K562 (cell line): ENCODE measurements around the gene AGO3. TPM values are rescaled to one million over a fixed set of nuclear protein-coding genes. Genes with fewer than 3 reads are reported as not detected.

Experiments used
- ETV5 ChIP-seq: sonication (generic); formaldehyde crosslinking; IDR thresholded peaks from 2 replicates; pipeline ENCODE4 v1.4.0; 2020; ENCODE audit warnings: low read depth, mild to moderate bottlenecking, missing genetic modification reagents
- NR4A1 ChIP-seq, 2 experiments: fragments of 250-450 bp in 1 of 2; fragments of 450-650 bp in 1 of 2; sonication (Bioruptor Pico) in 1 of 2; IDR thresholded peaks; 2 replicates each; pipeline versions ENCODE4 v1.4.0 to v1.6.1; 2016 to 2020; ENCODE audit warnings: mild to moderate bottlenecking in 2 of 2, missing compliant biosample characterization in 1 of 2, missing genetic modification characterization in 1 of 2, moderate library complexity in 1 of 2
- XRCC5 ChIP-seq: fragments of 200-400 bp; formaldehyde crosslinking; IDR thresholded peaks from 2 replicates; pipeline ENCODE4 v1.6.1; 2017; ENCODE audit warnings: low read depth, mild to moderate bottlenecking, low read length
- ZNF507 ChIP-seq: conservative IDR thresholded peaks from 2 replicates; pipeline ENCODE4 v1.6.1; 2017; ENCODE audit warnings: missing genetic modification characterization, missing compliant biosample characterization
- polyA plus RNA-seq, 8 experiments: library from polyadenylated mRNA; depleted of rRNA in 4 of 8; stranded (reverse) in 5 of 8; unstranded in 3 of 8; fragments of >200 nt; fragmentation: Nextera tagmentation in 2 of 8; fragmentation: Illumina TruSeq in 1 of 8; extraction: Ambion mirVana in 2 of 8; extraction: Trizol in 1 of 8; gene quantifications; 2 replicates each; pipeline versions ENCODE4 v1.2.1 to v1.2.3, GENCODE V29; 2011 to 2014; ENCODE audit warnings: inconsistent platforms in 1 of 8, missing spikeins in 1 of 8
- total RNA-seq, 7 experiments: library from RNA; depleted of rRNA in 6 of 7; stranded (reverse); fragments of >200 nt in 6 of 7; fragmentation: Illumina TruSeq in 2 of 7; extraction: Trizol in 2 of 7; gene quantifications; 2 replicates each; pipeline versions ENCODE4 v1.2.1 to v1.2.3, GENCODE V29; 2011 to 2021; ENCODE audit warnings: low replicate concordance in 1 of 7
- TF ChIP-seq, protein P1 (sequence below), 2 experiments: fragments of 450-650 bp; IDR thresholded peaks; 2 replicates each; pipeline ENCODE4 v1.6.1; 2016; ENCODE audit warnings: mild to moderate bottlenecking in 2 of 2, borderline replicate concordance in 1 of 2, low read depth in 1 of 2, moderate library complexity in 1 of 2
- TF ChIP-seq, protein P2 (sequence below): fragments of 200-800 bp; sonication (Bioruptor generic); IDR thresholded peaks from 2 replicates; pipeline ENCODE4 v1.6.1; 2017; ENCODE audit warnings: missing genetic modification characterization, missing compliant biosample characterization
- TF ChIP-seq, protein P3 (sequence below): sonication (generic); formaldehyde crosslinking; IDR thresholded peaks from 2 replicates; pipeline ENCODE4 v1.8.0; 2023; ENCODE audit warnings: mild to moderate bottlenecking, missing genetic modification reagents

AGO3 gene
- total and polyA plus RNA-seq, 9 of the 15 experiments (the other 6 are each of a cell fraction or from before 2014, with no cell fraction given): 4.5 to 41.5 (median 22.7) TPM

DNA sequence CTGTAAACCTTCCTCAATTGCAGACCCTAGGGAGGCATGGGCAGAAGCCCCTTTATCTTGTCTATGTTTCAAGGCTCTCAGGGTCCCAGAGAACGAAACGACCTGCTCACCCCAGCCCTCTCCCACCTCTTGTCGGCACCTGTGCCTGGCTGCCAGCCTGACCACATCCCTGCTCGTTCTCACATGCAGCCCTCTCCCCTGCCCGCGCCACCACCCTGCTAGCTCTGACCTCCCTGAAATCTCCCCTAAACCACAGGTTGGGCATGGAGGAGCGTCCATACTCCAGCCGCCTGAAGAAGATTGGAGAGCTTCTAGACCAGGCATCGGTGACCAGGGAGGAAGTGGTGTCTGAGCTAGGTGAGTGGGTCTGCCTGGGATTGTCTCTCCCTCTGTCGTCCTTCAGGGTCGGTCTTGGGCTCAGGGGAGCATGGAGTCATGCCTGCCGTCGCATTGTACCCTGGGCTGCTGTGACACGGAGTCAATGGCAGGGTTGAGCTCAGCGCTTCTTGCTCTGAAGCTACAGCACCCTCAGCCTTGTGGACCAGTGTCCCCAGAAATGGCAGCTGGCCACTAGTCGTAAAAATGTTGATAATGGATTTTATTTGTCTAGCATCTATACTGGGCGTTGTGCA is 161.4 kb downstream of the AGO3 start (continued):
- TF ChIP-seq, protein P1, sequence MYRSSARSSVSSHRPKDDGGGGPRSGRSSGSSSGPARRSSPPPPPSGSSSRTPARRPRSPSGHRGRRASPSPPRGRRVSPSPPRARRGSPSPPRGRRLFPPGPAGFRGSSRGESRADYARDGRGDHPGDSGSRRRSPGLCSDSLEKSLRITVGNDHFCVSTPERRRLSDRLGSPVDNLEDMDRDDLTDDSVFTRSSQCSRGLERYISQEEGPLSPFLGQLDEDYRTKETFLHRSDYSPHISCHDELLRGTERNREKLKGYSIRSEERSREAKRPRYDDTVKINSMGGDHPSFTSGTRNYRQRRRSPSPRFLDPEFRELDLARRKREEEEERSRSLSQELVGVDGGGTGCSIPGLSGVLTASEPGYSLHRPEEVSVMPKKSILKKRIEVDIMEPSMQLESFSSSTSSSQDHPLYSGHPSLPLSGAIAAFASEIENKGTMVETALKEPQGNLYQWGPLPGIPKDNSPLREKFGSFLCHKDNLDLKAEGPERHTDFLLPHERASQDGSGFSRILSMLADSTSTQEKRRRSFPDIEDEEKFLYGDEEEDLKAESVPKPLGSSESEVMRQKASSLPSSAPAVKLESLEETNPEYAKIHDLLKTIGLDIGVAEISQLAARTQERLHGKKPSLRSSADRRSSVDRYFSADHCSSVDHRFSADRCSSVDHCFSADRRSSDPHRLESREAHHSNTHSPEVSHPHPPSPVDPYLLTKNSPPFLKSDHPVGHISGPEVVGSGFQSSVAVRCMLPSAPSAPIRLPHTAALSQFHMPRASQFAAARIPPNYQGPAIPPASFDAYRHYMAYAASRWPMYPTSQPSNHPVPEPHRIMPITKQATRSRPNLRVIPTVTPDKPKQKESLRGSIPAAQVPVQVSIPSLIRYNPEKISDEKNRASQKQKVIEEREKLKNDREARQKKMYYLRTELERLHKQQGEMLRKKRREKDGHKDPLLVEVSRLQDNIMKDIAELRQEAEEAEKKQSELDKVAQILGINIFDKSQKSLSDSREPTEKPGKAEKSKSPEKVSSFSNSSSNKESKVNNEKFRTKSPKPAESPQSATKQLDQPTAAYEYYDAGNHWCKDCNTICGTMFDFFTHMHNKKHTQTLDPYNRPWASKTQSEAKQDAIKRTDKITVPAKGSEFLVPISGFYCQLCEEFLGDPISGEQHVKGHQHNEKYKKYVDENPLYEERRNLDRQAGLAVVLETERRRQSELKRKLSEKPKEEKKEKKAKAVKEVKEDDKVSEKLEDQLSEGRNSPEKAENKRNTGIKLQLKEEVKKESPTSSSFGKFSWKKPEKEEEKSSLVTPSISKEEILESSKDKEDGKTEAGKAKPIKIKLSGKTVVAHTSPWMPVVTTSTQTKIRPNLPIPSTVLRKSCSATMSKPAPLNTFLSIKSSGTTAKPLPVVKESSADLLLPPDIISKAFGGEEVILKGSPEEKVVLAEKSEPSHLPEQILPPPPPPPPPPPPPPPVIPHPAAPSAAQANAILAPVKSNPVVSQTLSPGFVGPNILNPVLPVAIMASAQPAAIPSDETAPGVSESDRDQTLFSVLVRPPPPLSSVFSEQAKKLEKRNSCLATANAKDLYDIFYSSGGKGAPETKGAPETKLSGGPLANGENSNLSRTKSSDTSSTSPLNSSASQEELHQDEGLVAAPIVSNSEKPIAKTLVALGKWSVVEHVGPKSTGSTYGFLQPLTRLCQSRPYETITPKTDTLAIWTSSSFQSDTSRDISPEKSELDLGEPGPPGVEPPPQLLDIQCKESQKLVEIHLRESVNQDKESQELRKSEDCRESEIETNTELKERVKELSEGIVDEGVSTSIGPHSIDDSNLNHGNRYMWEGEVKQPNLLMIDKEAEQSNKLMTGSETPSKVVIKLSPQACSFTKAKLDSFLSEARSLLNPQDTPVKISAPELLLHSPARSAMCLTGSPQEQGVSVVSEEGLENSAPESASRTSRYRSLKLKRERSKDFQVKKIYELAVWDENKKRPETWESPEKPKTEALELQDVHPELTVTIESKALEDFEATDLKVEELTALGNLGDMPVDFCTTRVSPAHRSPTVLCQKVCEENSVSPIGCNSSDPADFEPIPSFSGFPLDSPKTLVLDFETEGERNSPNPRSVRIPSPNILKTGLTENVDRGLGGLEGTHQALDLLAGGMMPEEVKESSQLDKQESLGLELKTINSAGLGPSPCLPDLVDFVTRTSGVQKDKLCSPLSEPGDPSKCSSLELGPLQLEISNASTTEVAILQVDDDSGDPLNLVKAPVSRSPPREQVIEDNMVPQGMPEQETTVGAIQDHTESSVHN (IDR thresholded peaks at IDR 0.05; ENCODE audit: borderline replicate concordance in 1 of 2, low read depth in 1 of 2): no peak
- TF ChIP-seq ZNF507 (tag): no peak
- TF ChIP-seq, protein P2, sequence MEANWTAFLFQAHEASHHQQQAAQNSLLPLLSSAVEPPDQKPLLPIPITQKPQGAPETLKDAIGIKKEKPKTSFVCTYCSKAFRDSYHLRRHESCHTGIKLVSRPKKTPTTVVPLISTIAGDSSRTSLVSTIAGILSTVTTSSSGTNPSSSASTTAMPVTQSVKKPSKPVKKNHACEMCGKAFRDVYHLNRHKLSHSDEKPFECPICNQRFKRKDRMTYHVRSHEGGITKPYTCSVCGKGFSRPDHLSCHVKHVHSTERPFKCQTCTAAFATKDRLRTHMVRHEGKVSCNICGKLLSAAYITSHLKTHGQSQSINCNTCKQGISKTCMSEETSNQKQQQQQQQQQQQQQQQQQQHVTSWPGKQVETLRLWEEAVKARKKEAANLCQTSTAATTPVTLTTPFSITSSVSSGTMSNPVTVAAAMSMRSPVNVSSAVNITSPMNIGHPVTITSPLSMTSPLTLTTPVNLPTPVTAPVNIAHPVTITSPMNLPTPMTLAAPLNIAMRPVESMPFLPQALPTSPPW (CRISPR knock-in tag): no peak
- TF ChIP-seq, protein P3, sequence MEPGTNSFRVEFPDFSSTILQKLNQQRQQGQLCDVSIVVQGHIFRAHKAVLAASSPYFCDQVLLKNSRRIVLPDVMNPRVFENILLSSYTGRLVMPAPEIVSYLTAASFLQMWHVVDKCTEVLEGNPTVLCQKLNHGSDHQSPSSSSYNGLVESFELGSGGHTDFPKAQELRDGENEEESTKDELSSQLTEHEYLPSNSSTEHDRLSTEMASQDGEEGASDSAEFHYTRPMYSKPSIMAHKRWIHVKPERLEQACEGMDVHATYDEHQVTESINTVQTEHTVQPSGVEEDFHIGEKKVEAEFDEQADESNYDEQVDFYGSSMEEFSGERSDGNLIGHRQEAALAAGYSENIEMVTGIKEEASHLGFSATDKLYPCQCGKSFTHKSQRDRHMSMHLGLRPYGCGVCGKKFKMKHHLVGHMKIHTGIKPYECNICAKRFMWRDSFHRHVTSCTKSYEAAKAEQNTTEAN (CRISPR knock-in tag): no peak
- no peak for TF ChIP-seq XRCC5
- TF ChIP-seq ETV5 (CRISPR knock-in tag): no peak
- TF ChIP-seq NR4A1 (CRISPR knock-in tag; IDR thresholded peaks at IDR 0.05): no peak
- TF ChIP-seq NR4A1 (tag; IDR thresholded peaks at IDR 0.05): no peak
